HepG2 (cell line): ENCODE measurements around the gene CRLF1. TPM values are rescaled to one million over a fixed set of nuclear protein-coding genes. Genes with fewer than 3 reads are reported as not detected.

ENCODE experiments used
- AGO2 ChIP-seq: fragments of 200-400 bp; formaldehyde crosslinking; optimal IDR thresholded peaks from 2 replicates; pipeline ENCODE3; 2017; ENCODE audit warnings: mild to moderate bottlenecking, low read depth, low read length, moderate library complexity
- ASH2L ChIP-seq: fragments of 300-600, 200-600 bp; sonication (generic); IDR thresholded peaks from 2 replicates; pipeline ENCODE4 v1.7.0; 2017; ENCODE audit warnings: low read depth, mild to moderate bottlenecking, moderate library complexity, mixed read lengths, low read length; ENCODE audit not compliant: insufficient read length
- ATF7 ChIP-seq, 2 experiments: fragments of 450-650 bp in 1 of 2; sonication (generic) in 1 of 2; formaldehyde crosslinking in 1 of 2; IDR thresholded peaks; 2 replicates each; pipeline versions ENCODE4 v1.4.0 to v1.6.1; 2016 to 2020; ENCODE audit warnings: antibody characterized with exemption in 1 of 2, mild to moderate bottlenecking in 1 of 2, missing genetic modification reagents in 1 of 2
- FOXJ3 ChIP-seq: sonication (generic); formaldehyde crosslinking; IDR thresholded peaks from 2 replicates; pipeline ENCODE4 v1.4.0; 2020; ENCODE audit warnings: missing genetic modification reagents, mild to moderate bottlenecking, borderline replicate concordance
- GABPA ChIP-seq, 2 experiments: IDR thresholded peaks; 2 replicates each; pipeline ENCODE4 v1.6.1; 2011 to 2016; ENCODE audit warnings: low read depth in 2 of 2, low read length in 1 of 2, missing biosample characterization in 1 of 2, missing genetic modification characterization in 1 of 2
- GTF3A ChIP-seq: sonication (generic); formaldehyde crosslinking; conservative IDR thresholded peaks from 2 replicates; pipeline ENCODE4 v1.4.0; 2020; ENCODE audit warnings: mild to moderate bottlenecking, missing genetic modification reagents
- HIVEP1 ChIP-seq: sonication (generic); formaldehyde crosslinking; IDR thresholded peaks from 2 replicates; pipeline ENCODE4 v1.4.0; 2020; ENCODE audit warnings: mild to moderate bottlenecking, missing genetic modification reagents
- HNF4G ChIP-seq, 2 experiments: sonication (generic) in 1 of 2; formaldehyde crosslinking in 1 of 2; IDR thresholded peaks; 2 replicates each; pipeline versions ENCODE4 v1.4.0 to v1.6.1; 2011 to 2020; ENCODE audit warnings: borderline replicate concordance in 2 of 2, low read depth in 2 of 2, mild to moderate bottlenecking in 2 of 2, low read length in 1 of 2, missing genetic modification reagents in 1 of 2, moderate library complexity in 1 of 2
- HOXD1 ChIP-seq: sonication (generic); formaldehyde crosslinking; IDR thresholded peaks from 2 replicates; pipeline ENCODE4 v1.5.0; 2020; ENCODE audit warnings: missing genetic modification reagents
- KAT7 ChIP-seq: IDR thresholded peaks from 2 replicates; pipeline ENCODE4 v1.6.1; 2018; ENCODE audit warnings: borderline replicate concordance, missing compliant biosample characterization
- MBD4 ChIP-seq: IDR thresholded peaks from 2 replicates; pipeline ENCODE4 v1.6.1; 2012; ENCODE audit warnings: low read length, inconsistent platforms, borderline replicate concordance
- NFE2L1 ChIP-seq: sonication (generic); formaldehyde crosslinking; IDR thresholded peaks from 2 replicates; pipeline ENCODE4 v1.4.0; 2020; ENCODE audit warnings: missing genetic modification reagents, mild to moderate bottlenecking, borderline replicate concordance
- RBM39 ChIP-seq: fragments of 200-400 bp; formaldehyde crosslinking; IDR thresholded peaks from one replicate; pipeline ENCODE4 v1.6.1; 2018; ENCODE audit warnings: antibody characterized with exemption, mild to moderate bottlenecking, low read depth, low read length; ENCODE audit not compliant: poor library complexity, severe bottlenecking
- TBX2 ChIP-seq: sonication (generic); formaldehyde crosslinking; IDR thresholded peaks from 2 replicates; pipeline ENCODE4 v1.5.0; 2020; ENCODE audit warnings: missing genetic modification reagents, mild to moderate bottlenecking, borderline replicate concordance
- TRIM24 ChIP-seq: sonication (generic); formaldehyde crosslinking; IDR thresholded peaks from 2 replicates; pipeline ENCODE4 v1.8.0; 2022; ENCODE audit warnings: mild to moderate bottlenecking, missing genetic modification reagents
- TSC22D2 ChIP-seq: sonication (generic); formaldehyde crosslinking; IDR thresholded peaks from 2 replicates; pipeline ENCODE4 v1.5.1; 2020; ENCODE audit warnings: missing genetic modification reagents, mild to moderate bottlenecking, borderline replicate concordance
- YY1 ChIP-seq: IDR thresholded peaks from 2 replicates; pipeline ENCODE4 v1.6.1; 2011; ENCODE audit warnings: low read length, low read depth, moderate library complexity, mild to moderate bottlenecking; ENCODE audit not compliant: insufficient read depth, insufficient replicate concordance
- ZFP37 ChIP-seq: sonication (generic); formaldehyde crosslinking; IDR thresholded peaks from 2 replicates; pipeline ENCODE4 v1.4.0; 2020; ENCODE audit warnings: missing genetic modification reagents, borderline replicate concordance
- polyA plus RNA-seq, 8 experiments: library from polyadenylated mRNA; depleted of rRNA in 3 of 8; stranded (reverse) in 7 of 8; unstranded in 1 of 8; fragments of >200 nt; fragmentation: Illumina TruSeq in 4 of 8; extraction: Trizol in 4 of 8; gene quantifications; 2 replicates each; pipeline versions ENCODE4 v1.2.1 to v1.2.3, GENCODE V29; 2011 to 2016; ENCODE audit warnings: low read depth in 4 of 8, missing spikeins in 1 of 8, mixed read lengths in 1 of 8; ENCODE audit not compliant: insufficient read depth in 1 of 8
- total RNA-seq, 5 experiments: library from RNA; depleted of rRNA; stranded (reverse); fragments of >200 nt; fragmentation: Illumina TruSeq; extraction: Trizol; gene quantifications; 2 replicates each; pipeline ENCODE4 v1.2.3, GENCODE V29; 2016; ENCODE audit warnings: low read depth in 1 of 5
- TF ChIP-seq, protein P1 (sequence below): sonication (generic); formaldehyde crosslinking; IDR thresholded peaks from 2 replicates; pipeline ENCODE4; 2020; ENCODE audit warnings: missing genetic modification reagents, mild to moderate bottlenecking, borderline replicate concordance
- TF ChIP-seq, protein P2 (sequence below): sonication (generic); formaldehyde crosslinking; IDR thresholded peaks from 2 replicates; pipeline ENCODE4 v1.5.0; 2020; ENCODE audit warnings: missing genetic modification reagents
- TF ChIP-seq, protein P3 (sequence below): sonication (generic); formaldehyde crosslinking; IDR thresholded peaks from 2 replicates; pipeline ENCODE4 v1.8.0; 2022; ENCODE audit warnings: mild to moderate bottlenecking, missing genetic modification reagents, moderate library complexity

CRLF1 gene
- total and polyA plus RNA-seq, 2 of the 13 experiments (the other 11 are each of a cell fraction or from before 2014, with no cell fraction given) = 217 to 296 TPM

DNA sequence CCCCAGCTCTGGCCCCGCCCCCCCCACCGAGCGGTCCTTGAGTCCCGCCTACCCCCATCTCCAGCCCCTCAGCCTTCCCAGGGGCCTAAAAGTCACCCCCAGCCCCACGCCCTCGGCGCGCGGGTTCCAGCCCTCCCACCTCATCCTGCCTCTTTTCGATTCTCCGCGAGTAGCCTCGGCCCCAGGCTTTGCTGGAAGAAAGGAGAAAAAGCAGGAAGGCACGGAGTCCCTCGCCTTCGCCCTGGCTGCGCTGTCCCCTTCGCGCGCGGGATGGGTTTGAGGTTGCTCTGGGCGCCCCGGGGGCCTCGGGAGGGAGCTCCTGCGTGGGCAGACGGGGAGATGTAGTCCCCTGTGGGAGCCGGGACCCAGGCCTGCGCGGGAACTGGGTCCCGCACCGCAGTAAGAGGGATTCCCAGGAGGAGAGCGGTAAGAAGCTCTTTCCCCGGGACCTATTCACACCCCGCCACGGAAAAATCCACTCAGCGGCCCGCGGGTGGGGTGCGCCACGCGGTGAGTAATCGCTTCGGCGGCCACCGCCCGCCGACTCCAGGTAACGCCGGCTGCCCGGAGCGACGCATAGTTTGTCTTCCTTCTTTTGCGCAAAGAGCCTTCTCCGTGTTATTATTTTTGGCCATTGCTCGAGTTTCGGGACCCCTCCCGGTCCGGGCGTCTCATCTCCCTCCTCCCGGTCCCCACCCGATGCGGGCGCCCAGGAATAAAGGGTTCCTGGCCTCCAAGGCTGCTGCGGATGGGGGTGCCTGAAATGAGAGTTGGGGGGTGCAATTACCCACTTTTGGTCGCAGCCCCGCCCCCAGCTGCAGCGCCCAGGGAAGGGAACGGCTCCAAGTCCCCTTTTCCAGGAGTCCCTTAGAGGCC is 865 bp upstream of the CRLF1 start (continued):
- TF ChIP-seq, protein P1, sequence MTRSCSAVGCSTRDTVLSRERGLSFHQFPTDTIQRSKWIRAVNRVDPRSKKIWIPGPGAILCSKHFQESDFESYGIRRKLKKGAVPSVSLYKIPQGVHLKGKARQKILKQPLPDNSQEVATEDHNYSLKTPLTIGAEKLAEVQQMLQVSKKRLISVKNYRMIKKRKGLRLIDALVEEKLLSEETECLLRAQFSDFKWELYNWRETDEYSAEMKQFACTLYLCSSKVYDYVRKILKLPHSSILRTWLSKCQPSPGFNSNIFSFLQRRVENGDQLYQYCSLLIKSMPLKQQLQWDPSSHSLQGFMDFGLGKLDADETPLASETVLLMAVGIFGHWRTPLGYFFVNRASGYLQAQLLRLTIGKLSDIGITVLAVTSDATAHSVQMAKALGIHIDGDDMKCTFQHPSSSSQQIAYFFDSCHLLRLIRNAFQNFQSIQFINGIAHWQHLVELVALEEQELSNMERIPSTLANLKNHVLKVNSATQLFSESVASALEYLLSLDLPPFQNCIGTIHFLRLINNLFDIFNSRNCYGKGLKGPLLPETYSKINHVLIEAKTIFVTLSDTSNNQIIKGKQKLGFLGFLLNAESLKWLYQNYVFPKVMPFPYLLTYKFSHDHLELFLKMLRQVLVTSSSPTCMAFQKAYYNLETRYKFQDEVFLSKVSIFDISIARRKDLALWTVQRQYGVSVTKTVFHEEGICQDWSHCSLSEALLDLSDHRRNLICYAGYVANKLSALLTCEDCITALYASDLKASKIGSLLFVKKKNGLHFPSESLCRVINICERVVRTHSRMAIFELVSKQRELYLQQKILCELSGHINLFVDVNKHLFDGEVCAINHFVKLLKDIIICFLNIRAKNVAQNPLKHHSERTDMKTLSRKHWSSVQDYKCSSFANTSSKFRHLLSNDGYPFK = no peak
- TF ChIP-seq KAT7 (CRISPR knock-in tag) = no peak
- no peak for TF ChIP-seq RBM39
- TF ChIP-seq HIVEP1 = peak; percentile 41; the same call in 1 of the 2 replicates
- TF ChIP-seq TBX2 (CRISPR knock-in tag) = 0 out of 2 replicates have a peak, but pooled peaks have one; percentile 18
- no peak for TF ChIP-seq ATF7 (IDR thresholded peaks at IDR 0.05)
- no peak for TF ChIP-seq ATF7 (CRISPR knock-in tag; IDR thresholded peaks at IDR 0.05)
- TF ChIP-seq, protein P2, sequence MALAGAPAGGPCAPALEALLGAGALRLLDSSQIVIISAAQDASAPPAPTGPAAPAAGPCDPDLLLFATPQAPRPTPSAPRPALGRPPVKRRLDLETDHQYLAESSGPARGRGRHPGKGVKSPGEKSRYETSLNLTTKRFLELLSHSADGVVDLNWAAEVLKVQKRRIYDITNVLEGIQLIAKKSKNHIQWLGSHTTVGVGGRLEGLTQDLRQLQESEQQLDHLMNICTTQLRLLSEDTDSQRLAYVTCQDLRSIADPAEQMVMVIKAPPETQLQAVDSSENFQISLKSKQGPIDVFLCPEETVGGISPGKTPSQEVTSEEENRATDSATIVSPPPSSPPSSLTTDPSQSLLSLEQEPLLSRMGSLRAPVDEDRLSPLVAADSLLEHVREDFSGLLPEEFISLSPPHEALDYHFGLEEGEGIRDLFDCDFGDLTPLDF (CRISPR knock-in tag) = no peak
- TF ChIP-seq ASH2L = no peak
- TF ChIP-seq GABPA (IDR thresholded peaks at IDR 0.05; ENCODE audit: low read depth, low read length) = no peak
- TF ChIP-seq GABPA (CRISPR knock-in tag; IDR thresholded peaks at IDR 0.05; ENCODE audit: low read depth) = no peak
- no peak for TF ChIP-seq TSC22D2 (CRISPR knock-in tag)
- TF ChIP-seq MBD4 = no peak
- TF ChIP-seq ZFP37 (CRISPR knock-in tag) = no peak
- no peak for TF ChIP-seq GTF3A (CRISPR knock-in tag)
- TF ChIP-seq HNF4G (IDR thresholded peaks at IDR 0.05; ENCODE audit: borderline replicate concordance, low read depth, low read length) = no peak
- no peak for TF ChIP-seq HNF4G (CRISPR knock-in tag; IDR thresholded peaks at IDR 0.05; ENCODE audit: borderline replicate concordance, low read depth)
- TF ChIP-seq HOXD1 (CRISPR knock-in tag) = no peak
- no peak for TF ChIP-seq NFE2L1 (CRISPR knock-in tag)
- no peak for TF ChIP-seq TRIM24
- TF ChIP-seq, protein P3, sequence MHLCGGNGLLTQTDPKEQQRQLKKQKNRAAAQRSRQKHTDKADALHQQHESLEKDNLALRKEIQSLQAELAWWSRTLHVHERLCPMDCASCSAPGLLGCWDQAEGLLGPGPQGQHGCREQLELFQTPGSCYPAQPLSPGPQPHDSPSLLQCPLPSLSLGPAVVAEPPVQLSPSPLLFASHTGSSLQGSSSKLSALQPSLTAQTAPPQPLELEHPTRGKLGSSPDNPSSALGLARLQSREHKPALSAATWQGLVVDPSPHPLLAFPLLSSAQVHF (CRISPR knock-in tag) = no peak
- peak; percentile 48 for TF ChIP-seq AGO2
- no peak for TF ChIP-seq FOXJ3 (CRISPR knock-in tag)
- no peak for TF ChIP-seq YY1
